Liver (tissue), 3 donors: ENCODE results near the gene TRPC1.
A peak's percentile ranks its signal among the peaks of the same experiment; 100 is the strongest.

Source experiments
- FOXA1 ChIP-seq: IDR thresholded peaks from 2 replicates; pipeline ENCODE4 v1.6.1; 2016; ENCODE audit warnings: antibody characterized with exemption
- GABPA ChIP-seq, 2 donors: IDR thresholded peaks in 1 of 2; conservative IDR thresholded peaks in 1 of 2; 2 replicates each; pipeline ENCODE4 v1.6.1; 2016; ENCODE audit warnings: antibody characterized with exemption in 2 of 2, mild to moderate bottlenecking in 1 of 2, moderate library complexity in 1 of 2
- JUND ChIP-seq, 2 donors: IDR thresholded peaks; 2 replicates each; pipeline ENCODE4 v1.6.1; 2016; ENCODE audit warnings: antibody characterized with exemption in 2 of 2
- RAD21 ChIP-seq, 2 donors: IDR thresholded peaks; 2 replicates each; pipeline ENCODE4 v1.6.1; 2016; ENCODE audit warnings: antibody characterized with exemption in 2 of 2, mild to moderate bottlenecking in 2 of 2
- REST ChIP-seq: IDR thresholded peaks from 2 replicates; pipeline ENCODE4 v1.6.1; 2016; ENCODE audit warnings: antibody characterized with exemption, mild to moderate bottlenecking
- RXRA ChIP-seq, 2 donors: IDR thresholded peaks; 2 replicates each; pipeline ENCODE4 v1.6.1; 2017 to 2018; ENCODE audit warnings: antibody characterized with exemption in 2 of 2, mild to moderate bottlenecking in 1 of 2
- SP1 ChIP-seq: IDR thresholded peaks from 2 replicates; pipeline ENCODE4 v1.6.1; 2018; ENCODE audit warnings: antibody characterized with exemption, mild to moderate bottlenecking
- TAF1 ChIP-seq: conservative IDR thresholded peaks from 2 replicates; pipeline ENCODE4 v1.6.1; 2016; ENCODE audit warnings: antibody characterized with exemption, mild to moderate bottlenecking
- TF ChIP-seq, protein P1 (sequence below): fragments of 150-350 bp; IDR thresholded peaks from 2 replicates; pipeline ENCODE4 v1.5.1; 2017; ENCODE audit warnings: improper control_type of control experiment, low read depth, low read length; ENCODE audit not compliant: missing input control
- TF ChIP-seq, protein P2 (sequence below): IDR thresholded peaks from 2 replicates; pipeline ENCODE4 v1.6.1; 2016; ENCODE audit warnings: antibody characterized with exemption
- donor health status: healthy.
- donor health status: healthy.

- TF ChIP-seq, protein P1, sequence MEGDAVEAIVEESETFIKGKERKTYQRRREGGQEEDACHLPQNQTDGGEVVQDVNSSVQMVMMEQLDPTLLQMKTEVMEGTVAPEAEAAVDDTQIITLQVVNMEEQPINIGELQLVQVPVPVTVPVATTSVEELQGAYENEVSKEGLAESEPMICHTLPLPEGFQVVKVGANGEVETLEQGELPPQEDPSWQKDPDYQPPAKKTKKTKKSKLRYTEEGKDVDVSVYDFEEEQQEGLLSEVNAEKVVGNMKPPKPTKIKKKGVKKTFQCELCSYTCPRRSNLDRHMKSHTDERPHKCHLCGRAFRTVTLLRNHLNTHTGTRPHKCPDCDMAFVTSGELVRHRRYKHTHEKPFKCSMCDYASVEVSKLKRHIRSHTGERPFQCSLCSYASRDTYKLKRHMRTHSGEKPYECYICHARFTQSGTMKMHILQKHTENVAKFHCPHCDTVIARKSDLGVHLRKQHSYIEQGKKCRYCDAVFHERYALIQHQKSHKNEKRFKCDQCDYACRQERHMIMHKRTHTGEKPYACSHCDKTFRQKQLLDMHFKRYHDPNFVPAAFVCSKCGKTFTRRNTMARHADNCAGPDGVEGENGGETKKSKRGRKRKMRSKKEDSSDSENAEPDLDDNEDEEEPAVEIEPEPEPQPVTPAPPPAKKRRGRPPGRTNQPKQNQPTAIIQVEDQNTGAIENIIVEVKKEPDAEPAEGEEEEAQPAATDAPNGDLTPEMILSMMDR: no peak
- TF ChIP-seq REST (no peak), FOXA1 (no peak), SP1 (no peak), RXRA (IDR thresholded peaks at IDR 0.05) (peak in 1 of 2 donors; percentile 67), RAD21 (IDR thresholded peaks at IDR 0.05) (peak in 1 of 2 donors; percentile 11), TAF1 (no peak), GABPA (IDR thresholded peaks at IDR 0.05 in 1 of 2, conservative IDR thresholded peaks at IDR 0.05 in 1 of 2) (no peak), JUND (IDR thresholded peaks at IDR 0.05) (peak in 1 of 2 donors; percentile 29)
- TF ChIP-seq, protein P2, sequence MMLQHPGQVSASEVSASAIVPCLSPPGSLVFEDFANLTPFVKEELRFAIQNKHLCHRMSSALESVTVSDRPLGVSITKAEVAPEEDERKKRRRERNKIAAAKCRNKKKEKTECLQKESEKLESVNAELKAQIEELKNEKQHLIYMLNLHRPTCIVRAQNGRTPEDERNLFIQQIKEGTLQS: no peak
Measured at GRCh38 chr3:142846779-142847577, 123.1 kb downstream of the TRPC1 start.
